MCF 10A (cell line): Measurements from ENCODE around the gene ATL1. TPM values are rescaled to one million over a fixed set of nuclear protein-coding genes. Genes with fewer than 3 reads are reported as not detected.

Experiments used
- total RNA-seq: library from RNA; stranded (reverse); gene quantifications from 2 replicates; pipeline ENCODE4 v1.2.3, GENCODE V29; 2022

The ATL1 gene
- total RNA-seq, 1 experiment from 2014 or later: 3.3 TPM

Other genes with a start within 250 kb of the ATL1 start
- gene L2HGDH, start 247.9 kb upstream of the ATL1 start, total RNA-seq: 7.9 TPM in 2 replicates
- gene DMAC2L, start 247.8 kb upstream of the ATL1 start, total RNA-seq: 16.3 and 17.6 TPM in 2 replicates
- gene CDKL1, start 163.3 kb upstream of the ATL1 start, total RNA-seq: 14.3 and 26.3 TPM in 2 replicates
- gene MAP4K5, start 27.6 kb upstream of the ATL1 start, total RNA-seq: 43.8 and 45.7 TPM in 2 replicates
- 32.5 and 34.7 TPM in 2 replicates for gene SAV1, start 108.2 kb downstream of the ATL1 start, total RNA-seq